ENCODE data around the gene ATP6V0A4.

- TF ChIP-seq, protein P1, sequence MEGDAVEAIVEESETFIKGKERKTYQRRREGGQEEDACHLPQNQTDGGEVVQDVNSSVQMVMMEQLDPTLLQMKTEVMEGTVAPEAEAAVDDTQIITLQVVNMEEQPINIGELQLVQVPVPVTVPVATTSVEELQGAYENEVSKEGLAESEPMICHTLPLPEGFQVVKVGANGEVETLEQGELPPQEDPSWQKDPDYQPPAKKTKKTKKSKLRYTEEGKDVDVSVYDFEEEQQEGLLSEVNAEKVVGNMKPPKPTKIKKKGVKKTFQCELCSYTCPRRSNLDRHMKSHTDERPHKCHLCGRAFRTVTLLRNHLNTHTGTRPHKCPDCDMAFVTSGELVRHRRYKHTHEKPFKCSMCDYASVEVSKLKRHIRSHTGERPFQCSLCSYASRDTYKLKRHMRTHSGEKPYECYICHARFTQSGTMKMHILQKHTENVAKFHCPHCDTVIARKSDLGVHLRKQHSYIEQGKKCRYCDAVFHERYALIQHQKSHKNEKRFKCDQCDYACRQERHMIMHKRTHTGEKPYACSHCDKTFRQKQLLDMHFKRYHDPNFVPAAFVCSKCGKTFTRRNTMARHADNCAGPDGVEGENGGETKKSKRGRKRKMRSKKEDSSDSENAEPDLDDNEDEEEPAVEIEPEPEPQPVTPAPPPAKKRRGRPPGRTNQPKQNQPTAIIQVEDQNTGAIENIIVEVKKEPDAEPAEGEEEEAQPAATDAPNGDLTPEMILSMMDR (IDR thresholded peaks at IDR 0.05; ENCODE audit: insufficient read depth, low read length): no peak
- no peak for TF ChIP-seq POLR2AphosphoS5 (IDR thresholded peaks at IDR 0.05; ENCODE audit: low read depth)
- TF ChIP-seq SPI1 (IDR thresholded peaks at IDR 0.05; ENCODE audit: borderline replicate concordance, low read depth): peak; percentile 45; the same call in 1 of the 2 replicates
Measured at GRCh38 chr7:138705167-138705566, 92.8 kb downstream of the ATP6V0A4 start.
